CD14-positive monocyte (primary cell): Measurements from ENCODE around the gene DNAJB12. TPM values are rescaled to one million over a fixed set of nuclear protein-coding genes. Genes with fewer than 3 reads are reported as not detected.
A peak's percentile ranks its signal among the peaks of the same experiment; 100 is the strongest.

ENCODE experiments used
- DNase-seq, 3 donors: peaks; one replicate each; pipeline ENCODE4 v3.0.0-alpha.2; 2011 to 2022
- H2AFZ ChIP-seq: 2 replicates; pipeline ENCODE4 v1.6.0; 2012; ENCODE audit warnings: mild to moderate bottlenecking, low read depth, low read length, inconsistent platforms; ENCODE audit not compliant: insufficient read depth, poor library complexity, severe bottlenecking
- H3K27ac ChIP-seq, 2 donors: 1 replicate in 1 of 2; 2 replicates in 1 of 2; pipeline ENCODE4 v1.5.1; 2012 to 2013; ENCODE audit warnings: low read length in 2 of 2, control low read depth in 1 of 2, inconsistent platforms in 1 of 2, low read depth in 1 of 2, mild to moderate bottlenecking in 1 of 2
- H3K27me3 ChIP-seq, 2 donors: one replicate each; pipeline versions ENCODE4 v1.6.0 to v1.6.1; 2011 to 2013; ENCODE audit warnings: low read length in 2 of 2; ENCODE audit not compliant: control insufficient read depth in 2 of 2, insufficient read depth in 2 of 2
- H3K36me3 ChIP-seq, 2 donors: replicated peaks in 1 of 2; 1 replicate in 1 of 2; 2 replicates in 1 of 2; pipeline versions ENCODE4 v1.5.1 to v1.6.1; 2012 to 2013; ENCODE audit warnings: low read length in 2 of 2, control low read depth in 1 of 2, inconsistent platforms in 1 of 2, mild to moderate bottlenecking in 1 of 2; ENCODE audit not compliant: insufficient read depth in 2 of 2, control insufficient read depth in 1 of 2
- H3K4me1 ChIP-seq, 2 donors: 1 replicate in 1 of 2; 2 replicates in 1 of 2; pipeline versions ENCODE4 v1.5.1 to v1.6.1; 2012 to 2013; ENCODE audit warnings: low read length in 2 of 2, control low read depth in 1 of 2, inconsistent platforms in 1 of 2, mild to moderate bottlenecking in 1 of 2, moderate library complexity in 1 of 2; ENCODE audit not compliant: insufficient read depth in 2 of 2, control insufficient read depth in 1 of 2
- H3K4me2 ChIP-seq: replicated peaks from 2 replicates; pipeline ENCODE3; 2012; ENCODE audit warnings: low read length, moderate library complexity, mild to moderate bottlenecking; ENCODE audit not compliant: poor library complexity, severe bottlenecking; ENCODE audit errors: extremely low read depth
- H3K4me3 ChIP-seq, 3 experiments: fragments of 200-600 bp in 1 of 3; sonication (generic) in 1 of 3; replicated peaks in 1 of 3; 1 replicate in 2 of 3; 2 replicates in 1 of 3; pipeline ENCODE4 v1.5.1; 2011 to 2013; ENCODE audit warnings: low read length in 3 of 3, mild to moderate bottlenecking in 3 of 3, control low read depth in 2 of 3, low read depth in 2 of 3, inconsistent platforms in 1 of 3, moderate library complexity in 1 of 3
- H3K79me2 ChIP-seq: 2 replicates; pipeline ENCODE4 v1.6.0; 2012; ENCODE audit warnings: mild to moderate bottlenecking, control low read depth, inconsistent platforms, low read length, moderate library complexity; ENCODE audit not compliant: insufficient read depth
- H3K9ac ChIP-seq: 2 replicates; pipeline ENCODE4 v1.6.0; 2017; ENCODE audit warnings: low read length, mild to moderate bottlenecking; ENCODE audit not compliant: insufficient read depth, poor library complexity, severe bottlenecking
- H3K9me3 ChIP-seq, 2 donors: replicated peaks in 1 of 2; 1 replicate in 1 of 2; 2 replicates in 1 of 2; pipeline versions ENCODE4 v1.5.1 to v1.6.1; 2012 to 2013; ENCODE audit warnings: low read length in 2 of 2, control low read depth in 1 of 2; ENCODE audit not compliant: control insufficient read depth in 1 of 2, insufficient read depth in 1 of 2
- H4K20me1 ChIP-seq: 2 replicates; pipeline ENCODE4 v1.6.0; 2012; ENCODE audit warnings: mild to moderate bottlenecking, low read length, control low read depth, moderate library complexity; ENCODE audit not compliant: insufficient read depth
- H3K27ac Mint-ChIP-seq, 7 donors: one replicate each; pipeline ENCODE4 v1.8.0; 2020; ENCODE audit warnings: mild to moderate bottlenecking in 7 of 7, mixed read lengths in 7 of 7, moderate library complexity in 6 of 7, inconsistent platforms in 2 of 7
- H3K27me3 Mint-ChIP-seq, 3 donors: one replicate each; pipeline ENCODE4 v1.8.0; 2021 to 2022; ENCODE audit warnings: low read depth in 3 of 3, mild to moderate bottlenecking in 3 of 3, mixed read lengths in 3 of 3, moderate library complexity in 3 of 3, inconsistent platforms in 1 of 3
- H3K36me3 Mint-ChIP-seq, 2 donors: one replicate each; pipeline ENCODE4 v1.8.0; 2020; ENCODE audit warnings: mixed read lengths in 2 of 2, inconsistent platforms in 1 of 2, mild to moderate bottlenecking in 1 of 2
- H3K4me1 Mint-ChIP-seq: one replicate; pipeline ENCODE4 v1.8.0; 2020; ENCODE audit warnings: mild to moderate bottlenecking, mixed read lengths
- H3K4me3 Mint-ChIP-seq, 2 donors: one replicate each; pipeline ENCODE4 v1.8.0; 2020; ENCODE audit warnings: mild to moderate bottlenecking in 2 of 2, mixed read lengths in 2 of 2, moderate library complexity in 1 of 2
- H3K9me3 Mint-ChIP-seq, 7 donors: one replicate each; pipeline ENCODE4 v1.8.0; 2020 to 2022; ENCODE audit warnings: mixed read lengths in 7 of 7, mild to moderate bottlenecking in 6 of 7, moderate library complexity in 6 of 7, inconsistent platforms in 2 of 7
- CTCF ChIP-seq: fragments of 200-600 bp; IDR thresholded peaks from one replicate; pipeline ENCODE4 v1.8.0; 2022; ENCODE audit warnings: antibody characterized with exemption, mild to moderate bottlenecking
- WGBS: methylation state at CpG from one replicate; pipeline ENCODE4 v1.1.5; 2013; ENCODE audit warnings: missing lambda C conversion rate; ENCODE audit not compliant: insufficient coverage; 5-methylcytosine and 5-hydroxymethylcytosine counted together
- intact Hi-C, 2 donors: fragments of 100-400 bp; cut with micrococcal nuclease; formaldehyde crosslinking; loops; one replicate each; pipeline versions ENCODE4 v1.15.0 to v1.15.1; 2023
- polyA plus RNA-seq, 3 donors: library from polyadenylated mRNA; depleted of rRNA in 1 of 3; unstranded in 2 of 3; stranded (reverse) in 1 of 3; fragments of 300-500 nt in 2 of 3; fragments of >200 nt in 1 of 3; fragmentation: Illumina TruSeq in 2 of 3; gene quantifications; 1 replicate in 2 of 3; 2 replicates in 1 of 3; pipeline ENCODE4 v1.2.3, GENCODE V29; 2012 to 2021

DNAJB12 gene
- polyA plus RNA-seq, 3 donors = 26.5 to 42.5 (median 37.9) TPM

- H2AFZ ChIP-seq = peak overlapping the region; percentile 79
- WGBS = 41% methylated on average over 12 of the region's 18 CpGs
- peak overlapping the region; percentile 88 to 96 for H3K27ac ChIP-seq
- Mint-ChIP-seq H3K27ac (peak overlapping the region; percentile 96 to 100 (median 99)), H3K9me3 (no peaks in the 10 kb centered on the region), H3K27me3 (peaks cover 0 to 2% (median 1%) of the 10 kb centered on the region in 3 donors), H3K4me1 (peaks cover 45% of the 10 kb centered on the region), H3K36me3 (peaks cover 45 to 47% of the 10 kb centered on the region in 2 donors), H3K4me3 (peak overlapping the region; percentile 97 to 99)
- peaks cover 19 to 23% of the 10 kb centered on the region in 2 donors for H3K4me1 ChIP-seq
- H3K4me2 ChIP-seq = peak overlapping the region; percentile 99
- TF ChIP-seq CTCF = no peak
- peak overlapping the region; percentile 85 to 89 (median 86) for H3K4me3 ChIP-seq
- peak; percentile 30 to 38 (median 33) for DNase-seq
- peaks cover 62% of the 10 kb centered on the region for H3K79me2 ChIP-seq
- H4K20me1 ChIP-seq = peaks cover 63% of the 10 kb centered on the region
- peak overlapping the region; percentile 81 for H3K9ac ChIP-seq
- peaks cover 19 to 48% of the 10 kb centered on the region in 2 donors for H3K36me3 ChIP-seq
- H3K27me3 ChIP-seq = no peaks in the 10 kb centered on the region
- H3K9me3 ChIP-seq = no peaks in the 10 kb centered on the region
- intact Hi-C loops = loop anchor here in 1 of 2 donors (5.0 kb wide), 1 partner anchor 814 kb away; the partner anchor contains the start of genes ECD and FAM149B1
Observed at GRCh38 chr10:72353028-72353964, 1.4 kb downstream of the DNAJB12 start.

GRCh38 chr10:72351479-72351878, 3.2 kb downstream of the DNAJB12 start:
- Histone ChIP-seq H3K36me3 (peaks cover 22 to 61% of the 10 kb centered on the region in 2 donors), H3K79me2 (peaks cover 77% of the 10 kb centered on the region), H3K4me3 (no peak overlapping the region), H3K27me3 (no peaks in the 10 kb centered on the region), H3K9ac (no peak overlapping the region), H4K20me1 (peaks cover 81% of the 10 kb centered on the region), H3K27ac (no peak overlapping the region), H3K4me2 (no peak overlapping the region), H3K9me3 (no peaks in the 10 kb centered on the region), H2AFZ (no peak overlapping the region), H3K4me1 (peaks cover 19 to 23% of the 10 kb centered on the region in 2 donors)
- no peak overlapping the region for H3K4me3 Mint-ChIP-seq
- peak overlapping the region in 2 of 7 donors; percentile 1 to 8 for H3K27ac Mint-ChIP-seq
- DNase-seq = no peak
- TF ChIP-seq CTCF = no peak
- peaks cover 0 to 2% (median 1%) of the 10 kb centered on the region in 3 donors for H3K27me3 Mint-ChIP-seq
- H3K36me3 Mint-ChIP-seq = peaks cover 47 to 64% of the 10 kb centered on the region in 2 donors
- intact Hi-C loops = loop anchor here in 1 of 2 donors (5.0 kb wide), 1 partner anchor 816 kb away; the partner anchor contains the start of genes ECD and FAM149B1
- WGBS = 93% methylated on average over 6 of the region's 6 CpGs
- peaks cover 45% of the 10 kb centered on the region for H3K4me1 Mint-ChIP-seq
- no peaks in the 10 kb centered on the region for H3K9me3 Mint-ChIP-seq
